Ovary (tissue), 3 donors: ENCODE data around the gene LRP1B.

Experiments
- EP300 ChIP-seq: sonication (generic); formaldehyde crosslinking; IDR thresholded peaks from one replicate; pipeline ENCODE4 v1.6.1; 2017; ENCODE audit warnings: antibody characterized with exemption
- POLR2A ChIP-seq: fragments of 450-650 bp; IDR thresholded peaks from one replicate; pipeline ENCODE4 v1.6.1; 2017; ENCODE audit warnings: antibody characterized with exemption, mild to moderate bottlenecking, moderate library complexity
- TF ChIP-seq, protein P1 (sequence below), 3 donors: fragments of 450-650 bp in 2 of 3; fragments of 200-600 bp in 1 of 3; IDR thresholded peaks; one replicate each; pipeline versions ENCODE4 v1.5.1 to v1.8.0; 2016 to 2022; ENCODE audit warnings: antibody characterized with exemption in 3 of 3, mild to moderate bottlenecking in 1 of 3
- donor health status: DM: no; HTN: no; CAD: no.

DNA sequence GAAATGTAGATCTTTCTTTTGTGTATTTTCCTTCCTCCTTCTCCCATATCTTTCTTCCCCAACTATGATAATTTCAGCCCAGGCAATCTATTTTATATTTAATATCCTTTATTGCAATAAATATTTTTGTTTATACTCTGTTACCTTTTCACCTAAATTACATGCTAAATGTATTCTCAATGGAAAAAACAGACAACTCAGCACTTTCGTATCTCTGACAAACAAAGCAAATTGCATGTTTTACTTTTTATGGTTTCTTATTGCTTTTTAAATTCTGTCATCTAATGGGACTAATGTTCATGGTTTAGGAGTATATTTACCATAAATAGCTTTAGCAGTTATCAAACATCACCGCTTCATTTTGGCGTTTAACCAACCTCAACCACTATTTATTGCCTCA is 74.0 kb downstream of the LRP1B start:
- TF ChIP-seq, protein P1, sequence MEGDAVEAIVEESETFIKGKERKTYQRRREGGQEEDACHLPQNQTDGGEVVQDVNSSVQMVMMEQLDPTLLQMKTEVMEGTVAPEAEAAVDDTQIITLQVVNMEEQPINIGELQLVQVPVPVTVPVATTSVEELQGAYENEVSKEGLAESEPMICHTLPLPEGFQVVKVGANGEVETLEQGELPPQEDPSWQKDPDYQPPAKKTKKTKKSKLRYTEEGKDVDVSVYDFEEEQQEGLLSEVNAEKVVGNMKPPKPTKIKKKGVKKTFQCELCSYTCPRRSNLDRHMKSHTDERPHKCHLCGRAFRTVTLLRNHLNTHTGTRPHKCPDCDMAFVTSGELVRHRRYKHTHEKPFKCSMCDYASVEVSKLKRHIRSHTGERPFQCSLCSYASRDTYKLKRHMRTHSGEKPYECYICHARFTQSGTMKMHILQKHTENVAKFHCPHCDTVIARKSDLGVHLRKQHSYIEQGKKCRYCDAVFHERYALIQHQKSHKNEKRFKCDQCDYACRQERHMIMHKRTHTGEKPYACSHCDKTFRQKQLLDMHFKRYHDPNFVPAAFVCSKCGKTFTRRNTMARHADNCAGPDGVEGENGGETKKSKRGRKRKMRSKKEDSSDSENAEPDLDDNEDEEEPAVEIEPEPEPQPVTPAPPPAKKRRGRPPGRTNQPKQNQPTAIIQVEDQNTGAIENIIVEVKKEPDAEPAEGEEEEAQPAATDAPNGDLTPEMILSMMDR (IDR thresholded peaks at IDR 0.05) = no peak
- no peak for TF ChIP-seq POLR2A
- TF ChIP-seq EP300 = no peak
